ENCODE results near the gene EPHB1.
A peak's percentile ranks its signal among the peaks of the same experiment; 100 is the strongest.

Gene EPHB1

DNA sequence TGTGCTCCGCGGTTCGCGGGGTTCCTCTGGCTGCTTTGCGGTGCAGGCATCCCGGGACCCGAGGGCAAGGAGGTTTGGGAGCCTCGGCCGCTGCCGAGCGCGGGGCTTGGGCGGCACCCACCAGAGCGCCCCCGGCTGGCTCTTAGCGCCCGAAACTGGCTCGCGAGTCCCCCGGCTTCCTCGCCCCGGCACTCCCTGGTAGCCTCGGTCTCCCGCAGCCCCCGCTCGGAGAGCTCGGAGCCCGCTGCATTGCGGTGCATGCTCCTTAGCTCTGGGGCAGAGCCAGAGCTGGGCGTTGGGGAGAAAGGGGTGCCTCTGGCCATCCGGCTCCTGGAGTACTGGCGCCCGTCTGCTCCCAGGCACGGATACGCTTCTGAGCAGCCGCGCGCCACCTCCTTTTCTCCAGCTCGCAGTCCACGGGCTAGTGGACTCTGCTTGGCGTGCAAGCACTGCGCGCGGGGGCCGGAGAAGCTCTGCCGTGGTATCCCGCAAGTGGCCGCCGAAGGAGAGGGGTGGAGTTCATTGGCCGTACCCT, 753 bp downstream of the EPHB1 start:
- Mint-ChIP-seq H3K27me3 (peaks cover 60% of the 10 kb centered on the region), H3K27ac (no peak overlapping the region), H3K4me1 (ENCODE audit: low read depth) (peaks cover 13% of the 10 kb centered on the region), H3K36me3 (ENCODE audit: low read depth) (no peaks in the 10 kb centered on the region), H3K4me3 (peak overlapping the region; percentile 75), H3K9me3 (no peaks in the 10 kb centered on the region)
- intact Hi-C loops (cut with micrococcal nuclease): loop anchor here (1.0 to 2.0 kb wide), 3 partner anchors 451 to 1099 kb away; no protein-coding TSS in a partner anchor

DNA sequence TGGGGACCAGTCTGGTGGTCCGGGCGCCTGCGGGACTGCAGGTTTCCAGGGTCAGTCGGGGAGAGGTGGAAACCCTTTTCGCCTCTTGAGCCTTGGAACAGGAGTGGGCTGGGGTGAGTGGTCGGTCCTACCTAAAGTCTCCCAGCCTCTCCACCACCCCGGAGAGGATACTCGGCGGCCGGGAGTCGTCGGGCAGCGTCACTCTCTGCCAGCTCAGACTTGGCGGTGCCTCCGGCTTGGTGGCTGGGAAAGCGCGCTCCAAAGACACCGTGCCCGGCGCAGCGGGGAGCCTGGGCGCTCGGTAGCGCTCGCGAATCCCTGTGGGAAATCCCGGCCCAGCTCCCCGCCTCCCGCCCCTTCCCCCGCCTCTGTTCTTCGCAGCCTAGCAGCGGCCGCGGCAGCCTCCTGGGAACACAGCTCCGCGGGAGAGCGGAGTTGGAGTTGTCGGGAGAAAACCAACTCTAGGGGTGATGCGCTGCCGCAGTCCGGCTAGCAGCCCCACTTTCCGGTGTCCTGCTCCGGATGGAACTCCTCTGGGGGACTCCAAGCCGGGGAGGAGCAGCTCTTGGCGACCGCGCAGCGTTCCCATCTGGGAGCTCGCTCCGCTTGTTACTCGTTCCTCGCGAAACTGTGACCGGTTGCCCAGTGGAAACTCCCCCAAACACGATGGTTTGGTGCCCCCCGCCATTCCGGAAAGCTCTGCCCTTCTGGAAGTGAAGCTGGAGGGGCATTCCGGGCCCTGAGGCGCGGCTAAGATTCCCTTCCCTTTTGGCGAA, 1.4 kb downstream of the EPHB1 start:
- H3K36me3 Mint-ChIP-seq (ENCODE audit: low read depth): no peaks in the 10 kb centered on the region
- intact Hi-C loops (cut with micrococcal nuclease): no loop called here
- peaks cover 64% of the 10 kb centered on the region for H3K27me3 Mint-ChIP-seq
- H3K9me3 Mint-ChIP-seq: no peaks in the 10 kb centered on the region
- H3K4me1 Mint-ChIP-seq (ENCODE audit: low read depth): peaks cover 13% of the 10 kb centered on the region
- no peak overlapping the region for H3K4me3 Mint-ChIP-seq
- H3K27ac Mint-ChIP-seq: no peak overlapping the region

DNA sequence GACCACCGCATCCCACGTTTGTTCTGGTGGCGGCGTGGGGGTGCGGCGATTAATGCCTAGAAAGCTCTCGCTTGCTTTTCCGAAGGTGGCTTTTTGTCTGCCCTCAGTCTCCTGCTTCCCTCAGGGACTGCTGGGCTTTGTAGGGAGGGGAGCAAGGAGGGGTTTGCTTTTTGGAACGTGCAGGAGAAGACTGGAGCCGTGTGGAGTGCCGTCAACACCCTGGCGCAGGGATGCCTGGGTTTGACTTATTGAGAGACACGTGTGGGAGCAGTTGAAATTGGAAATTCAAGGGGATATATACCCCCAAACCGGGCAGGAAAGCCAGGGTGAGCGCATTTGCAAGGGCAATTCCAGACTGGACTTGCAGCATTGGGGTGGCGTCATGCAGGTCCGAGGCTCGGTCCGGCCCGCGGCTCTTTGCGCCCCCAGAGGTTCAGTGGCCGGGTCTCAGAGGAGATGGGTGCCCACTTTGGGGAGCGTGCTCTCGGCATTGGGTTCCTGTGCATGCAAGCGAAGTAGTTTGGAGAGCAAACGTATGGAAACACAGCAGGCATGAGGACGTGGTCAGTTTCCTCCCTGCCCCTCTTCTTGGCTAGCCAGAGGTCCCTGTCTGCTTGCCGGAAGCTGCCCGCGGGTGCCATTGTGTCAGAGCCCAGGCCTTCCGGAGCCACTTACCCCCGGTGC, 2.1 kb downstream of the EPHB1 start:
- intact Hi-C loops (cut with micrococcal nuclease): no loop called here
- Mint-ChIP-seq H3K27me3 (peaks cover 65% of the 10 kb centered on the region), H3K9me3 (no peaks in the 10 kb centered on the region), H3K4me3 (no peak overlapping the region), H3K36me3 (ENCODE audit: low read depth) (no peaks in the 10 kb centered on the region), H3K27ac (no peak overlapping the region), H3K4me1 (ENCODE audit: low read depth) (peaks cover 13% of the 10 kb centered on the region)

DNA sequence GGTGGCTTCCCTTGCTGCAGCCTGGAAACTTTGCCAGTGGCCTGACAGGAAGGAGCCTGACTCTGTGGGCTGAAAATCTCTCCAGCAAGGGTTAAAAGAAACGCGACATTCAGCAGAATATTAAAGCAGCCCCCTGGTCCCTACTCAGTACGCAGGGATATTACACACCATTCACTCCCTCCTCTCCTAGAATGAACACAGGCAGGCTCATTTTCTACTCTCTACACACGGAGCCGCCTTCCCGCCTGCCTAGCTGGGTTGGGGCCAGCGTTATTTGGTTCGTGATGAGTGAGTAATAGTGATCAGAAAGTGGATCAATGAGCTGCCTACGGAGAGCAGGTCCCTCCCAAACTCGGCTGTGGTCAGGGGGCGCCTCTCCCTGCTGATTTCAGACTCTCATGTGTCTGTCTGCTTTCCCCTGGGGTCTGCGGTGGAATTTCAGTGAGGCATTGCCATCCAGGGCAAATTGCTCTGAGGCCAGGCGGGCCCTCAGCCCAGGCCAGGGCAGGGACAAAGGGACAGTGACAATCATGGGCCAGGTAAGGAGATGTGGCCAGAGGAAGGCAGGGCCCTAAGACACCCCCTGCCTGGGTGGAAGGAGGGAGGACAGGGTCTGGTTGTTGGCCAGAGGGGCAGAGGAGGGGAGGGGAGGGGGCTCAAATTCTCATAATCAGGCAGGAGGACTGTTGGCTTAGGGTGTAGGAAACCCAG, 2.8 kb downstream of the EPHB1 start:
- Mint-ChIP-seq H3K4me3 (no peak overlapping the region), H3K36me3 (ENCODE audit: low read depth) (no peaks in the 10 kb centered on the region), H3K9me3 (no peaks in the 10 kb centered on the region), H3K27me3 (peaks cover 66% of the 10 kb centered on the region), H3K4me1 (ENCODE audit: low read depth) (peaks cover 13% of the 10 kb centered on the region), H3K27ac (no peak overlapping the region)
- intact Hi-C loops (cut with micrococcal nuclease): no loop called here

- intact Hi-C loops (cut with micrococcal nuclease): no loop called here
- H3K27ac Mint-ChIP-seq: no peak overlapping the region
- no peaks in the 10 kb centered on the region for H3K9me3 Mint-ChIP-seq
- H3K36me3 Mint-ChIP-seq (ENCODE audit: low read depth): no peaks in the 10 kb centered on the region
- peaks cover 64% of the 10 kb centered on the region for H3K27me3 Mint-ChIP-seq
- no peak overlapping the region for H3K4me3 Mint-ChIP-seq
- peaks cover 13% of the 10 kb centered on the region for H3K4me1 Mint-ChIP-seq (ENCODE audit: low read depth)
These were observed 3.7 kb downstream of the EPHB1 start for GRCh38 chr3:134798681-134799311.

DNA sequence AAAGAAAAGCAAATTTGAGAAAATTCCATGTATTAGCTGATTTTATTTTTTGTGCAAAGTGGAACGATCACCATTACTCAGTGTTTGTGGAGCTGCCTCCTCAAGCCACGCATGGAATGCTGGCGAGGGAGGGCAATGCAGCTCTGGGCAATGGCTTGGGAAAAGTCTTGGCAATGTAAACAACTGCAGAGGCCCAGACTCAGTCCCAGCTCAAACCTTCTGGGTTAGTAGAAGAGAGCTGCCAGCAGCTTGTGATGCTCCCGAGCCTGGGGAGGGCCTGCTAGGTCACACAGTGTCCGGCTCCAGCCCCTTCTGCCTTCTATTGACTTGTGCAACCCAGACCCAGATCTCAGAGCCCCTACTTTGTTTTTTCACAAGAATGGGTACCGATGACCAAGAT, 4.3 kb downstream of the EPHB1 start:
- H3K9me3 Mint-ChIP-seq: no peaks in the 10 kb centered on the region
- peaks cover 60% of the 10 kb centered on the region for H3K27me3 Mint-ChIP-seq
- H3K4me1 Mint-ChIP-seq (ENCODE audit: low read depth): peaks cover 13% of the 10 kb centered on the region
- no peak overlapping the region for H3K4me3 Mint-ChIP-seq
- no peak overlapping the region for H3K27ac Mint-ChIP-seq
- H3K36me3 Mint-ChIP-seq (ENCODE audit: low read depth): no peaks in the 10 kb centered on the region
- intact Hi-C loops (cut with micrococcal nuclease): no loop called here

GRCh38 chr3:134801204-134801958, 6.3 kb downstream of the EPHB1 start:
- peaks cover 49% of the 10 kb centered on the region for H3K27me3 Mint-ChIP-seq

DNA sequence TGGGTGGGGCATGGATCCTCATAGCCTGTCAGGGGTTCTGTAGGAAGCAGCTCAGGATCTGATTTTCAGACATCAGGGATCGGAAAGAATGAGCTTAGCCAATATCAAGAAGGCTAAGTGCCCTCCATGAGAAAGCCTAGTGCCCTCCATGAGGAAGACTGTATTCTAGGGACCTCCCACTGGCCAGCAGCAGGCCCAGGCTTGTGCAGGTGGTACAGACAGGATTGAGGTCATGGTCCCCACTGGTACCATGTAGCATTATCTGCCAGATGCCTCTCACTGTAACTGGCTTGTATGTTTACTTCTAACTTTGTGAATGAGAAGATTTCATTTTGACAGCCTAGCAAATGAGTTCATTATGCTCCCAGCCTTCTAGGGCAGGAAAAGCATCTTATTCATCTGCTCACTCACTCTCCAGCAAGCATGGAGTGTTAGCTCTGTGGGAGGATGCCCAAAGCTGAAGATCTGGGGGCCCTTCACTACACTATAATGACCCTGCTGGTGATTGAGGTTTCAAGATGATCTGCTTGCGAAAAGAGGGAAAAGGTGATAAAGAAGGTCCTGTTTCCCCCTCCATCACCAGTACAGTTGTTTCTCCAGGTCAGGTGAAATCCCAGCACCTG, 7.5 kb downstream of the EPHB1 start:
- intact Hi-C loops (cut with micrococcal nuclease): no loop called here
- no peaks in the 10 kb centered on the region for H3K9me3 Mint-ChIP-seq
- peaks cover 42% of the 10 kb centered on the region for H3K27me3 Mint-ChIP-seq
- H3K27ac Mint-ChIP-seq: no peak overlapping the region
- H3K4me1 Mint-ChIP-seq (ENCODE audit: low read depth): no peaks in the 10 kb centered on the region
- no peaks in the 10 kb centered on the region for H3K36me3 Mint-ChIP-seq (ENCODE audit: low read depth)
- H3K4me3 Mint-ChIP-seq: no peak overlapping the region

More at GRCh38 chr3:134801204-134801958, 6.3 kb downstream of the EPHB1 start:
- H3K27ac Mint-ChIP-seq: no peak overlapping the region
- no peaks in the 10 kb centered on the region for H3K4me1 Mint-ChIP-seq (ENCODE audit: low read depth)
- H3K36me3 Mint-ChIP-seq (ENCODE audit: low read depth): no peaks in the 10 kb centered on the region
- intact Hi-C loops (cut with micrococcal nuclease): no loop called here
- no peaks in the 10 kb centered on the region for H3K9me3 Mint-ChIP-seq
- H3K4me3 Mint-ChIP-seq: no peak overlapping the region

- Mint-ChIP-seq H3K4me1 (ENCODE audit: low read depth) (no peaks in the 10 kb centered on the region), H3K4me3 (no peak overlapping the region), H3K27ac (no peak overlapping the region), H3K27me3 (peaks cover 36% of the 10 kb centered on the region), H3K36me3 (ENCODE audit: low read depth) (no peaks in the 10 kb centered on the region), H3K9me3 (no peaks in the 10 kb centered on the region)
- intact Hi-C loops (cut with micrococcal nuclease): no loop called here
These were observed 8.0 kb downstream of the EPHB1 start for GRCh38 chr3:134803051-134803505.

DNA sequence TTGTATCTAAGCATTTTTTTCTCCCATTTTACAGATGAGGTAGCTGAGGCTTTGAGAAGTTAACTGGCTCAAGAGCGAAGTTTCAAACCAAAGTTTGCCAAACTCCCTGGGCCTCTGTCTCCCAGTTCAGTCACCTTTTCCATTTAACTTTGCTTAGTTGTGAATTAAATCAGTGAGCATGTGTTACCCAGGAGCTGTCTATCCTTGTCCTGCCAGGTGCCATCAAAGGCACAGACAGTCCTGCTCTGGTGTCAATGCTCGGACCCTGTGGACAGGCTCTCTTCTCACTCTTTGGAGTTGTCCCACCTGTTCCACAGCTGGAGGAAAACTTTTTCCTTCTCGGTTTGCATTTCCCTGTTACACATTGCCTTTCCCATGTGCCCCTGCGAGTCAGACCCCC, 8.6 kb downstream of the EPHB1 start:
- Mint-ChIP-seq H3K36me3 (ENCODE audit: low read depth) (no peaks in the 10 kb centered on the region), H3K27me3 (peaks cover 34% of the 10 kb centered on the region), H3K9me3 (no peaks in the 10 kb centered on the region), H3K4me3 (no peak overlapping the region), H3K4me1 (ENCODE audit: low read depth) (no peaks in the 10 kb centered on the region), H3K27ac (no peak overlapping the region)
- intact Hi-C loops (cut with micrococcal nuclease): no loop called here

DNA sequence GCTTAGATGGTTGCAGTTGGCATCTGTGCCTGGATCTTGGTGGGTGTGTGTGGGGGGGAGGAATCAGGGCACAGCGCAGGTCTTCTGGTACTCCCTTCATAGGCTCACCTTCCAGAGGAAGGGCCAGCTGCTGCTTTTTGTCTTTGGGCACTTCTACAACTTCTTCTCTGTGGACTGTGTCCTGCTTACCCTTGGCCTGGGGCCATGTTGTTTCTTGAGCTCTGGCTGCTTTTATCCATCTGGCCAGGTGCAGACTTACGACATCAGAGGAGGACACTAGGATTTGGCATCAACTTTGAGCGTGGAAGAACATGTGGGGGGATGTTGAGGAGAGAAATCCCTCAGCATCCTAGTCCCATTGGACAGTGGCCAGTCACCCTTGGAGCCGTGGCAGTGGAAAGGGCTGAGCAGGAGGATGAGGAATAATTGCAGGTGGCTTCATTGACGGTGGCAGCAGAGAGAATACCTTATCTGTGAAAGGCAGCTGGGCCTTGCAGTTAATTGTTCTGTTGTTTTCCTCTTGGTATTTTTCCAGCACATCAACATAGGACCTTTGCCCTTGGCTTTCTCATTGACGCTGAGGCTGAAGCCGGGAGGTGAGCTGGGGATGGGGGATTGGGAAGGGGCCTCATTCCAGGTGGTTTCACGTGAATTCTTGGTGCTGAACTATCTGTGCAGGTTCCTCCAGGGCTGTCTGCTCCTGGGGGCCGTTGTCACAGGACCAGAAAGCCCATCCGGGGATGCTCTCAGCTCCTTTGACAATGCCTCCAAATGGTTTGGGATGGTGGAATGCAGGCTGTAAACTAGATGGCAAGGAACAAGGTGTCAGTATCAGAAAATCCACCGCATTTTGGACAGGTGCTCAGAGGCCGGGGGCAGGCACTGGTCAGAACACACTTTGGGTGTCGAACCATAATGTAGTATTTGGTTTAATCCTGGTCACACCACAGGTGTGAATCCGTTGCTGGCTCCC, 9.7 kb downstream of the EPHB1 start:
- Mint-ChIP-seq H3K36me3 (ENCODE audit: low read depth) (no peaks in the 10 kb centered on the region), H3K27ac (no peak overlapping the region), H3K27me3 (peaks cover 27% of the 10 kb centered on the region), H3K4me3 (no peak overlapping the region), H3K4me1 (ENCODE audit: low read depth) (no peaks in the 10 kb centered on the region), H3K9me3 (no peaks in the 10 kb centered on the region)
- intact Hi-C loops (cut with micrococcal nuclease): no loop called here

DNA sequence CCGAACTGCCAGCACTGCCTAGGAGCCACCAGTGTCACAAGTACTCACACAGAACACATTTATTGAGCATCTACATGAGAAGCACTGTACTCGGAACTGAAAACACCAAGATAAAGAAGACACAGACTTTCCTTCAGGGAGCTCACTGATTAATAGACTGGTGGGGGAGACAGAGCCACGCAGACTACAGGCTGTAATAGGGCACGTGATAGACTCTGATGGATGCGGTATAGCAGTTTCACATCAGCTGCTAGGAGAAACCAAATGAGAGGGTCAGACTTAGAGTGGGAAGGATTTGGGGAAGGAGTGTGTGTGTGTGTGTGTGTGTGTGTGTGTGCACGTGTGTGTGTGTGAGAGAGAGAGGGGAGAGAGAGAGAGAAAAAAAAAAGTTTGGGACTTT, 12.1 kb downstream of the EPHB1 start:
- Mint-ChIP-seq H3K4me3 (no peak overlapping the region), H3K9me3 (no peaks in the 10 kb centered on the region), H3K4me1 (ENCODE audit: low read depth) (no peaks in the 10 kb centered on the region), H3K27ac (no peak overlapping the region), H3K27me3 (peaks cover 19% of the 10 kb centered on the region), H3K36me3 (ENCODE audit: low read depth) (no peaks in the 10 kb centered on the region)
- intact Hi-C loops (cut with micrococcal nuclease): no loop called here

All from dendritic cell treated with granulocyte-macrophage colony-stimulating factor and Interleukin-4, amounts not matched to agents 40 ng/mL and 50 ng/mL, for 4 days (primary cell).